ENCODE data around the gene TERF2IP. TPM values are rescaled to one million over a fixed set of nuclear protein-coding genes. Genes with fewer than 3 reads are reported as not detected.

The TERF2IP gene, protein sequence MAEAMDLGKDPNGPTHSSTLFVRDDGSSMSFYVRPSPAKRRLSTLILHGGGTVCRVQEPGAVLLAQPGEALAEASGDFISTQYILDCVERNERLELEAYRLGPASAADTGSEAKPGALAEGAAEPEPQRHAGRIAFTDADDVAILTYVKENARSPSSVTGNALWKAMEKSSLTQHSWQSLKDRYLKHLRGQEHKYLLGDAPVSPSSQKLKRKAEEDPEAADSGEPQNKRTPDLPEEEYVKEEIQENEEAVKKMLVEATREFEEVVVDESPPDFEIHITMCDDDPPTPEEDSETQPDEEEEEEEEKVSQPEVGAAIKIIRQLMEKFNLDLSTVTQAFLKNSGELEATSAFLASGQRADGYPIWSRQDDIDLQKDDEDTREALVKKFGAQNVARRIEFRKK
- 137 TPM for total RNA-seq (ENCODE audit: unreplicated experiment)
- long read RNA-seq, transcript TERF2IP-201 (3 exons, 2,118 nt) = major isoform, 256 of 275 reads
- long read RNA-seq, partial matches to known transcripts = 11 of 275 reads
- long read RNA-seq, other reads (novel, unspliced or antisense) = 7 of 275 reads

DNA sequence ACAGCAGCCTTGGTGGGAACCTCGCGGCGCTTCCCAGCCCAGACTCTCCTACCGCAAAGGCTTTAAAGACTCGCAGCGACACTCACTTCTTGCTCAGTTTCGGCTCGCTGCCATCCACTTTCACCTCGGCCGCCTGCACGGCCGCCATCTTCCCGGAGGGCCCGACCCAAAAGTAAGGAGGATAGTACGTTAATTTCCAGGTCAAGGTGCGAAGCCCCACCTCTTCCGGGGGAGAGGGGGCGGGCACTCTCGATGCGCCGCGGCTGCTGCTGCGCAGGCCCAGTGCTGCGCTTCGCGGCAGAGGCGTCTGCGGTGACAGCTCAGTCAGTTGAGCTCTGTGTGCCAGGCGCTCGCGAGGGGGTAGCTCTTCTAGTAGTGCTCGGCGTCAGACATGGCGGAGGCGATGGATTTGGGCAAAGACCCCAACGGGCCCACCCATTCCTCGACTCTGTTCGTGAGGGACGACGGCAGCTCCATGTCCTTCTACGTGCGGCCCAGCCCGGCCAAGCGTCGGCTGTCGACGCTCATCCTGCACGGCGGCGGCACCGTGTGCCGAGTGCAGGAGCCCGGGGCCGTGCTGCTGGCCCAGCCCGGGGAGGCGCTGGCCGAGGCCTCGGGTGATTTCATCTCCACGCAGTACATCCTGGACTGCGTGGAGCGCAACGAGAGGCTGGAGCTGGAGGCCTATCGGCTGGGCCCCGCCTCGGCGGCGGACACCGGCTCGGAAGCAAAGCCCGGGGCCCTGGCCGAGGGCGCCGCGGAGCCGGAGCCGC is at the start of gene TERF2IP, which contains the start of gene KARS1:
Gene TERF2IP (plus strand): TSS at position 282 of the 773 bp plus-strand sequence. CDS start 110 bp downstream, at position 392.
Gene KARS1 (minus strand): TSS at position 174 of the 773 bp plus-strand sequence. CDS start 26 bp downstream, at position 148.
- H3K4me1 Mint-ChIP-seq (ENCODE audit: low read depth, unreplicated experiment) = peaks cover 16% of the 10 kb centered on the region
- peak; percentile 93 for DNase-seq
- TF ChIP-seq, protein P1, sequence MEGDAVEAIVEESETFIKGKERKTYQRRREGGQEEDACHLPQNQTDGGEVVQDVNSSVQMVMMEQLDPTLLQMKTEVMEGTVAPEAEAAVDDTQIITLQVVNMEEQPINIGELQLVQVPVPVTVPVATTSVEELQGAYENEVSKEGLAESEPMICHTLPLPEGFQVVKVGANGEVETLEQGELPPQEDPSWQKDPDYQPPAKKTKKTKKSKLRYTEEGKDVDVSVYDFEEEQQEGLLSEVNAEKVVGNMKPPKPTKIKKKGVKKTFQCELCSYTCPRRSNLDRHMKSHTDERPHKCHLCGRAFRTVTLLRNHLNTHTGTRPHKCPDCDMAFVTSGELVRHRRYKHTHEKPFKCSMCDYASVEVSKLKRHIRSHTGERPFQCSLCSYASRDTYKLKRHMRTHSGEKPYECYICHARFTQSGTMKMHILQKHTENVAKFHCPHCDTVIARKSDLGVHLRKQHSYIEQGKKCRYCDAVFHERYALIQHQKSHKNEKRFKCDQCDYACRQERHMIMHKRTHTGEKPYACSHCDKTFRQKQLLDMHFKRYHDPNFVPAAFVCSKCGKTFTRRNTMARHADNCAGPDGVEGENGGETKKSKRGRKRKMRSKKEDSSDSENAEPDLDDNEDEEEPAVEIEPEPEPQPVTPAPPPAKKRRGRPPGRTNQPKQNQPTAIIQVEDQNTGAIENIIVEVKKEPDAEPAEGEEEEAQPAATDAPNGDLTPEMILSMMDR (IDR thresholded peaks at IDR 0.05; ENCODE audit: partially characterized antibody, unreplicated experiment) = no peak
- peak within 1 kb of the TSS; percentile 97 for H3K27ac Mint-ChIP-seq (ENCODE audit: unreplicated experiment)
- peaks cover 15% of the 10 kb centered on the region for H3K9me3 Mint-ChIP-seq (ENCODE audit: unreplicated experiment)
- H3K27me3 Mint-ChIP-seq (ENCODE audit: unreplicated experiment) = peaks cover 10% of the 10 kb centered on the region
- H3K4me3 Mint-ChIP-seq (ENCODE audit: unreplicated experiment) = peak within 1 kb of the TSS; percentile 97
- H3K36me3 Mint-ChIP-seq (ENCODE audit: unreplicated experiment) = peaks cover 5% of the 10 kb centered on the region

DNA sequence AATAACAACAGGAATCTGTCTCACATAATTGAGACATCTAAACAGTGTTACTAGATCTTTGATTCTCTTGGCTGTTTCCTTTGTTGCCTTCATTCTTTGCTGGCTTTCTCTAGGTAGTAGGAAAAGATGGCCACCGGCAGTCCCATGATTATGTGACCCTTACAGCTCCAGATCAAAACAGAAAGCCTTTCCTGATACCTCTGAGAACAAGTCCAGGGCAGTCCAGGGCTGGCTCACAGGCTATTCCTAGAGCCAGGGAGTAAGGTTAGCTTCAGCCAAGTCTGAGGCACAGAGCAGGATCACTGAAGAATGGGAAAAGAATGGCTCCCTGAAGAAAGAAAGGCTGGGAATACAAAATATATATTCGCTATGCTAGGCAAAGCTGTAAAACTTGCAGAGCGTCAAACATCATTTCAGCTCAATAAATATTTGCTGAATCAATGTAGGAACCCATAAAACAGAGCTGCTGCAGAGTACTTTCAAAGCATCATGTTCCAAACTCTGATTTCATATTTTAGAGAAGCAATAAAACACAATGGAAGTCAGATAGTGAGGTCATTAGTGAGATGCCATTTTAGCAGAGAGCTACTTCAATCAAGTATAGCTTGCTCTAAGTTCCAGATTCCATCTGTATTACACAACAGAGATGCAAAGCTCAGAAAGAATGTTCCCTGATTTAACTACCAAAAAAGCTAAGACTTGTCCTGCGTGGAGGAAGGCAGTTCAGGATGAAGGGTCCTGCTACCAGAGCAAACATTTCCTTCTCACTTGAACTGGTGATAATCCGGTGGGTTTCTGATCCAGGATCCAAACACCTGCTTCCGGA is 47.9 kb upstream of the TERF2IP start:
- Mint-ChIP-seq H3K4me1 (ENCODE audit: low read depth, unreplicated experiment) (peaks cover 7% of the 10 kb centered on the region), H3K36me3 (ENCODE audit: unreplicated experiment) (peaks cover 19% of the 10 kb centered on the region), H3K27me3 (ENCODE audit: unreplicated experiment) (peaks cover 2% of the 10 kb centered on the region), H3K9me3 (ENCODE audit: unreplicated experiment) (peaks cover 4% of the 10 kb centered on the region), H3K27ac (ENCODE audit: unreplicated experiment) (no peak overlapping the region), H3K4me3 (ENCODE audit: unreplicated experiment) (no peak overlapping the region)
- DNase-seq = no peak
- TF ChIP-seq, protein P1 (IDR thresholded peaks at IDR 0.05; ENCODE audit: partially characterized antibody, unreplicated experiment) = no peak

DNA sequence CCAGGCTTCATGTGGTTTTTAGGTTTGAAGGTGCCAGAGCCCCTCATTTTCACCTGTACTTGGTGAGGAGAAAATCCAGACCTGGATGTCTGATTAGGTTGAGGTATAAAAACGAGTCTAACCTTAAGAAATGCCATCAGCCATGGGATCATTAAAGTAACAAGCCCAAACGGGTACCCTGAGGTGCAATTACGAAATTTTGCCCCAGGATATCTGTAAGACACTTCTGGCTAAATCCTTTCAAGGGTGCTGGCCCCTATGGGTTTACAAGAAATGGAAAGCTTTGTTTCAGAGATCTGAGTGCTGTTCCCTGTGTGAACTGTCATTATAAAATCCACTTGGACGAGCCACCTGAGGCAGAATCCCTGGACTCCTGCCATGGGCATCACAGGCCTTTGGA is 44.3 kb upstream of the TERF2IP start:
- no peak for DNase-seq
- Mint-ChIP-seq H3K4me1 (ENCODE audit: low read depth, unreplicated experiment) (no peaks in the 10 kb centered on the region), H3K27ac (ENCODE audit: unreplicated experiment) (no peak overlapping the region), H3K9me3 (ENCODE audit: unreplicated experiment) (no peaks in the 10 kb centered on the region), H3K36me3 (ENCODE audit: unreplicated experiment) (peaks cover 12% of the 10 kb centered on the region), H3K4me3 (ENCODE audit: unreplicated experiment) (no peak overlapping the region), H3K27me3 (ENCODE audit: unreplicated experiment) (peaks cover 2% of the 10 kb centered on the region)
- TF ChIP-seq, protein P1 (IDR thresholded peaks at IDR 0.05; ENCODE audit: partially characterized antibody, unreplicated experiment) = no peak

DNA sequence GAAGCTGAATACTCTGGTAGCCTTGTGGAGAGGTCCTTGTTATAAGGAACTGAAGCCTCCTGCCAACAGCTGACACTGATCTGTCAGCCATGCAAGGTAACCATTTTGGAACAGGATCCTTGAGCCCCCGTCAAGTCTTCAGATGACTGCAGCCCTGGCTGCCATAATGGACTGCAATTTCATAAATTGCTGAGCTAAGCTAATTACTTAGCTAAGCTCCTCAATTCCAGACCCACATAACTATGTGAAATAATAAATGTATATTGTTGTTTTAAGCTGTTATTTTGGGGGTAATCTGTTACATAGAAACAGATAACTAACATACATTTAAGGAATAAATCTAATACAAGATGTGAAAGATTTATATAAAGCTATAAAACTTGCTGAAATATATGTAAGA is 41.1 kb upstream of the TERF2IP start:
- H3K36me3 Mint-ChIP-seq (ENCODE audit: unreplicated experiment) = peaks cover 11% of the 10 kb centered on the region
- H3K4me1 Mint-ChIP-seq (ENCODE audit: low read depth, unreplicated experiment) = no peaks in the 10 kb centered on the region
- H3K4me3 Mint-ChIP-seq (ENCODE audit: unreplicated experiment) = no peak overlapping the region
- DNase-seq = no peak
- H3K27ac Mint-ChIP-seq (ENCODE audit: unreplicated experiment) = no peak overlapping the region
- TF ChIP-seq, protein P1 (IDR thresholded peaks at IDR 0.05; ENCODE audit: partially characterized antibody, unreplicated experiment) = no peak
- peaks cover 2% of the 10 kb centered on the region for H3K27me3 Mint-ChIP-seq (ENCODE audit: unreplicated experiment)
- H3K9me3 Mint-ChIP-seq (ENCODE audit: unreplicated experiment) = no peaks in the 10 kb centered on the region
